IPS-18c (cell line): ENCODE results near the gene RAB4A.
A peak's percentile ranks its signal among the peaks of the same experiment; 100 is the strongest.

Experiments used
- H3K4me3 ChIP-seq: 2 replicates; pipeline ENCODE4 v1.7.0; 2013; ENCODE audit warnings: low read depth, mild to moderate bottlenecking, low read length, moderate library complexity; ENCODE audit not compliant: insufficient read depth
- H3K9me3 ChIP-seq: one replicate; pipeline ENCODE4 v1.6.1; 2013; ENCODE audit warnings: mild to moderate bottlenecking, low read length, moderate library complexity; ENCODE audit not compliant: control insufficient read depth, insufficient read depth

Gene RAB4A

DNA sequence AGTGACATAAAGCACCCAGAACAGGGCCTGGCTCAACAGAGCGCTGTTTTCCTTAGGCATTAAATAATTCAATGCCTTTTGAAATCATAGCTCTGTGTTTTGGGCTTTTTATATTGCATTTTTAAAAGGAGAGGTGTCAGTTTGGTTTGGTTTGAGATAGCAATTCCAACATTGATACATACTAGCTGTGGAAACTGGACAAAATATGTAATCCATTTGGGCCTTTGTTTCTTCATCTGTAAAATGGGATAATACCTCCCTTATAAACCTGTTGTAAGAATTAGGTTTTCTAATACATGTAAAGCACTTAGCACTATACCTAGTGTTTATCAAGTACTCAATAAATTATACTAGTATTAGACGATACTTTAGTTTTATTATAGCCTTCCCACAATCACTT is 8.7 kb upstream of the RAB4A start:
- H3K9me3 ChIP-seq = peaks cover 2% of the 10 kb centered on the region
- no peak overlapping the region for H3K4me3 ChIP-seq

DNA sequence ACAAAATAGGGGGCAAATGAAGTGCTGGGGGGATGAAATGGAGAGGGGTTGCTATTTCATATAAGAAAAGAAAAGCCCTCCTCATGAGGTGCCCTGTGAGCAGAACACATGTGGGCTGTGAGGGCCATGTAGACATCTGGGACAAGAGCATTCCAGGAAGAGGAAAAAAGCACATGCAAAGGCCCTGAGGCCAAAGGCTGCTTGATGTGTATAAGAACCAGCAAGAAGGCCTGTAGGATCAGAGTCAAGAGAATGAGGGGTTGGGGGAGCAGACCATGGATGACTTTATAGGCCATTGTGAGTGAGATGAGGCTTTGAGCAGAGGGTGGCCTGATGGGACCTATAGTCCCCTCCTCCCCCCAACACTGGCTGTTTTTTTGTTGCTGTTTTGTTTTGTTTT is 7.7 kb upstream of the RAB4A start:
- H3K9me3 ChIP-seq = peaks cover 2% of the 10 kb centered on the region
- H3K4me3 ChIP-seq = no peak overlapping the region

DNA sequence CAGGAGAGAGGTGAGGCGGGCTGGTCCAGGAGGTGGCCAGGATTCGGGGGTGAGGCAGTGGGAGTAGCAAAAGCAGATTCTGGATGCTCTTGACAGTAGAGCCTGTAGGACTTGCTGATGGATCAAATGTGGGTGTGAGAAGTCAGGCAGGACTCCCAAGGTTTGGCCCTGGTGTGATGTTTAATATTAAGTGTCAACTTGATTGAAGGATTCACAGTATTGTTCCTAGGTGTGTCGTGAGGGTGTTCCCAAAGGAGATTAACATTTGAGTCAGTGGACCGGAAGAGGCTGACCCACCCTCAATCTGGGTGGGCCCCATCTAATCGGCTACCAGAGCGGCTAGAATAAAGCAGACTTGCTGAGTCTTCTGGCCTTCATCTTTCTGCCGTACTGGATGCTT is 6.8 kb upstream of the RAB4A start:
- Histone ChIP-seq H3K4me3 (no peak overlapping the region), H3K9me3 (peaks cover 2% of the 10 kb centered on the region)

DNA sequence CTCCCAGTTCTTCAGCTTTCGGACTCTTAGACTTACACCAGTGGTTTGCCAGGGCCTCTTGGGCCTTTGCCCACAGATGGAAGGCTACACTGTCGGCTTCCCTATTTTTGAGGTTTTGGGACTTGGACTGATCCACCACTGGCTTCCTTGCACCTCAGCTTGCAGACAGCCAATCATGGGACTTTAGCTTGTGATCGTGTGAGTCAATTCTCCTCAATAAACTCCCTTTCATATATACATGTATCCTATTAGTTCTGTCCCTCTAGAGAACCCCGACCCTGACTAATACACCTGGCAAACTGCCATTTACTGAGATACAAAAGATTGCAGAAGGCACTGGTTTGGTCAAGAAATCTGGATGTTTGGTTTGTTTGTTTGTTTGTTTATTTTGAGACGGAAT is 6.4 kb upstream of the RAB4A start:
- peaks cover 2% of the 10 kb centered on the region for H3K9me3 ChIP-seq
- no peak overlapping the region for H3K4me3 ChIP-seq

GRCh38 chr1:229266274-229266673 is 4.6 kb upstream of the RAB4A start:
- Histone ChIP-seq H3K9me3 (peaks cover 2% of the 10 kb centered on the region), H3K4me3 (no peak overlapping the region)

DNA sequence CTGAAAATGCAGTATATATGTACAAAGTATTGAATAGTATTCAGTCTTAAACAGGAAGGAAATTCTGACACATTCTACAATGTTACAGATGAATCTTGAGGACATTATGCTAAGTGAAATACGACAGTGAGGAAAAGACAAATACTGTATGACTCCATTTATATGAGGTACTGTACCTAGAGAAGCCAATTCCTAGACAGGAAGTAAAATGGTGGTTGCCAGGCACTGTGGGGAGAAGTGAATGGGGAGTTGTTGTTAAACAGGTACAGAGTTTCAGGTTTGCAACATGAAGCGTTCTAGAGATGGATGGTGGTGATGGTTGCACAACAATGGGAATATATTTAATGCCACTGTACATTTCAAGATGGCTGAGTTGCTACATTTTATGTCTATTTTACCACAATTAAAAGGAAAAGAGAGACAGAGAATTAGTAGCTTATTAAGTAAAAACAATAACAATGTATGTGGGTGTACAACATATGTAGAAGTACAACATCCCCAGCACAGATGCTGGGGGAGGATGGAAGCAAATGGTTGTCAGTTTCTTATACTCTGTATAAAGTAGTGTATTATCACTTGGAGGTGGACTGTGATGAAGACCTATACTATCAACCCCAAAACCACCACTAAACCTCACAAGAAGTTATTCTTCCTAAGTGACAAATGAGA is 3.9 kb upstream of the RAB4A start:
- Histone ChIP-seq H3K4me3 (no peak overlapping the region), H3K9me3 (peaks cover 2% of the 10 kb centered on the region)

- peaks cover 2% of the 10 kb centered on the region for H3K9me3 ChIP-seq
Measured at GRCh38 chr1:229268505-229268904, 2.4 kb upstream of the RAB4A start.

GRCh38 chr1:229271448-229272159 is 693 bp downstream of the RAB4A start:
- Histone ChIP-seq H3K9me3 (no peaks in the 10 kb centered on the region), H3K4me3 (peak overlapping the region; percentile 74)

More at GRCh38 chr1:229268505-229268904, 2.4 kb upstream of the RAB4A start:
- no peak overlapping the region for H3K4me3 ChIP-seq

DNA sequence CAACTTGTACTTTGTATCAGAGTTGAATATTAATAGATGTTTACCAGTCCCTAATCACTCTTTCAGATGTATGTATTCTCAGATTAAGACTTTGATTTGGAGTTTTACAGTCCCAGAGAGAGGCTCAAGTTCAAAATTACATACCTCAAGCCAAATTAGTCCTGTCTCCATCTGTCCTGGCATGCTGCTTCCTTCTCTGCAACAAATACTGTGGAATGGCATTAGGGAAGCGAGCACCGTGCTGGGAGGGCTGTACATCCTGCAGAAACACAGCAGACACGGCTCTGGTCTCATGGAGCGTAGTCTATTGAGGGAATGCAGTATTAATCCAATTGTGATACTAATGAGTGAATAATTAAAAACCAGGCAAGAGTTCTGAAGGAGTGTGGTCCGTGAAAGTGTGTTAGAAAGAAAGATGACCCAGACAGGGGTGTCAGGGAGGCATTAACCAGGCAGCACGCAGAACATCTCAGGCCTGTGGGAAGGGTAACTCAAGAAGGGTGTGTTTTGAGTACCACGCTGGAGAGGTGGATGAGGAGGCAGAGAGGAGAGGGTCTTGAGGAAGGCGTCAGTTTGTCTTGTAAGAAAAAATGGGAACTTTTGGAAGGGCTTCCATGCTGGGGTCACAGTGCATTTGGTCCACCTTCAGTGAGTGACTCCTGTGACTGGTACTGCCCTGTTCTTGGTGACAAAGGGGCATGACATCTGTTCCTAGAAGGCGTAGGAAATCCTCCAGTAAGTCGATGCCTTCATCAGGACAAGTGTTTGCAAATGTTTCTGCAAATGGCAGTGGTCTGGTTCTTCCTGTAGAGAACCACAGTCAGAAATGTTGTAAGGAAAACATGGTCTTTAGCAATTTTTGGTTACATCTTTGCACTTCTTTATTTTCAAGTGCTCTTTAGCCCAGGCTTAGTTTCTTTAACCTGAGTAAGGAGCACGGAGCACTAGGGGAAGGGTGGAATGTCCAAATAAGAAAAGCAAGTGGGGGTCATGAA is 1.6 kb downstream of the RAB4A start:
- H3K4me3 ChIP-seq = peak overlapping the region; percentile 74

GRCh38 chr1:229273507-229274232 is 2.8 kb downstream of the RAB4A start:
- no peaks in the 10 kb centered on the region for H3K9me3 ChIP-seq
- no peak overlapping the region for H3K4me3 ChIP-seq

More for the DNA sequence above, 1.6 kb downstream of the RAB4A start:
- no peaks in the 10 kb centered on the region for H3K9me3 ChIP-seq

DNA sequence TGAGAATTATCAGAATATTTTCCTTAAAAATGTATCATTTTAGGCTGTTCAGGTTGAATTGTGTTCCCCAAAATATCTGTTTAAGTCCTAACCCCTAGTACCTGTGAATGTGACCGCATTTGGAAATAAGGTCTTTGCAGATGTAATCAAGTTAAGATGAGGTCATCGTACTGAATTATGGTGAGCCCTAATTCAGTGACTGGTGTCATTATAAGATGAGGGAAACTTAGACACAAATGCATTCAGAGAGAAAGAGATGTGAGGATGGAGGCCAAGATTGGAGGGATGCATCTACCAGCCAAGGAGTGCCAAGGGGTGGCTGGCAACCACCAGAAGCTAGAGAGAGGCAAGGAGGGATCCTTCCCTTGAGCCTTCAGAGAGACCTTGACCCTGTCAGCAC is 4.1 kb downstream of the RAB4A start:
- no peaks in the 10 kb centered on the region for H3K9me3 ChIP-seq
- H3K4me3 ChIP-seq = no peak overlapping the region

DNA sequence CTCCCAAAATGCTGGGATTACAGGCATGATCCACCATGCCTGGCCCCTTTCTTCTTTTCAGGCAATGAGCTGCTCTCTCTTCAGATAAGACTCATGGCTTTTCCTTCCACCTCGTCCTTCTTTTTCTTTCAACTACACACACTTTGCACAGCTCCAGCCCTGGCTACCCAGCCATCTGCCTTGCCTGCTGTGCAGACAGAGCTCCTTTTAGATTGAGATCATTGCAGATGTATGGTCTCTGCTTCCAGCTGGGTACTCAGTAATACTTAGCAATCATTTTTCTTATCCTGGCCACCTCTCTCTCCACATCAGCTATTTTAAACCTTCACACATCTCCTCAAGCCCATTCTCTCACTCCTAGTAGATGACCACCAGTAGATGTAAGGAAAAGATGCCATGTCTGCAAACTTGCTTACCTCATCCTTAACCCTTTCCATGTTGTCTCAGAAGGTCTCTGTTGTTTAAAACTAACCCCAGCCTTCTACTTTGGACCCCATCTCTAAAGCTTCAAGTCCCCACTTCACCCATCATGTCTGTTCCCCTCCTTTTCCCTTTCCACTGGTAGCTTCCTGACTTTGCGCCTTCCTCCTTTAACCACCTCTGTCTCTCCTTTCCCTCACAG is 7.3 kb downstream of the RAB4A start:
- Histone ChIP-seq H3K9me3 (no peaks in the 10 kb centered on the region), H3K4me3 (no peak overlapping the region)

DNA sequence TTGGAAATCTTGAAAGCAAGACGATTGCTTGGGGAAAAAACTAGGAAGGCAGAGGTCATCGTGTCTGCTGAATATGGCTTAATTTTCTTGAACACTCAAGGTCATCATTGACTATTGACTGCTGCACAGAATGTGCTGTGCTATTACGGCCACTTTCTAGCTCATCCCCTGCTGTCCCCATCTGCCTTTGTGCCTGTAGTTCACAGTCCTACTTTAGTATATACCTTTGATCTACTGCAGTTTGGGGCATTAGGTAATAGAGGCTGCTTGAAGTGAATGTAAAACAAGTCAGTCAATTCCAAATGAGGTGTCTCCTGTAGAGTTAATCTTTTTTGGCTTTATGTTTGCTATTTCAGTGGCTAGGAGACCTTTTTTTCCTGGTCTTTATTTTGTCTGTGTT is 8.3 kb downstream of the RAB4A start:
- H3K9me3 ChIP-seq = no peaks in the 10 kb centered on the region
- H3K4me3 ChIP-seq = no peak overlapping the region

GRCh38 chr1:229280037-229280828 is 9.3 kb downstream of the RAB4A start:
- H3K4me3 ChIP-seq = no peak overlapping the region
- H3K9me3 ChIP-seq = no peaks in the 10 kb centered on the region

GRCh38 chr1:229280921-229281320 is 10.0 kb downstream of the RAB4A start:
- H3K9me3 ChIP-seq = no peaks in the 10 kb centered on the region
- no peak overlapping the region for H3K4me3 ChIP-seq

DNA sequence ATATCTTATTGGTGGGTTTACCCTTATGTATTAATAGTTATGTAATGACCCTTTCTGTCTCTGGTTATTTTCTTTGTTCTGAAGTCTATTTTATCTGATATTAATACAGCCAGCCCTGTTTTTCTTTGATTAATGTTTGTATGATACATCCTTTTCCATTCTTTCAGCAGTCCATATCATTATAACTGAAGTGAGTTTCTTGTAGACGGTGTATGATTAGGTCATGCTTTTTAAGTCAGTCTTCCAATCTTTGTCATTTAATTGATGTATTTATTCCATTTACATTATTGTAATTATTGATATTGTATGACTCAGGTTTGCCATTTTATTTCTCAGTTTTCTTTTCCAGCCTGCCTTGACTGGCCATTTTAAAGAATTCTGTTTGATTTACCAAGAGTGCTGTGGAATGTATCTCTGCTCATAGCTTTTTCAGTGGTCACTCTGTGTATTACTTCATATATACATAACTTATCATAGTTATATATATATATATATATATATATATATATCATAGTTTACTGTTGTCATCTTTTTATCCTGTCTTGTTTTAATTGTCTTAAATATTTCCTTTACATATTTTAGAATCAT is 10.5 kb downstream of the RAB4A start:
- Histone ChIP-seq H3K9me3 (no peaks in the 10 kb centered on the region), H3K4me3 (no peak overlapping the region)
